NCI-H2227 (cell line): ENCODE data around the gene EPC2.

Source experiments
- DNase-seq: peaks from one replicate; lab custom pipeline; 2025; ENCODE audit not compliant: unreplicated experiment; lab: John Stamatoyannopoulos, UW

EPC2 gene

DNA sequence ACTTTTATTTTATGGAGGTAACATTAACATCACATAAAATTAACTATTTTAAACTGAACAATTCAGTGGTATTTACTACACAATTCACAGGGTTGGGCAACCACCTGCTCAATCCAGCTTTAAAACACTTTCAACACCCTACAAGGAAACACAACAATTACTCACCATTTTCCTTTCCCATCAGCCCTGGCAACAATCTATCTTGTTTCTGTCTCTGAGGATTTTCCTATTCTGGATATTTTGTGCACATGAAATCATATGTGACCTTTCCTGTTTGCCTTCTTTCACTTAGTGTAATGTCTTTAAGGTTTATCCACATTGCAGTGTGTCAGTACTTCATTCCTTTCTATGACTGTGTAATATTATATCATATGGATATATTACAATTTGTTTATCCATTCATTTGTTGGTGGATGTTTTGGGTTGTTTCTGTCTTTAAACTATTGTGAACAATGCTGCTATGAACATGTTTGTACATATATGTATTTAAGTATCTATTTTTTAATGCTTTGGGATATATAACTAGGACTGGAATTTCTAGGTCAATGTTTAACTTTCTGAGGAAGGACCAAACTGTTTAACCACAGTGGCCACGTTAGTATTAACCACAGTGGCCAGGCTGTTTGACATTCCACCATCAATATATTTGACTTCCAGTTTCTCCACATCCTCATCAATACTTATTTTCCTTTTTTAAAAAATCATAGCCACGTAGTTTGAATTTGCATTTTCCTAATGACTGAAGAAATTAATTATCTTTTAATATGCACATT lies 158.1 kb downstream of the EPC2 start:
- DNase-seq = no peak

DNA sequence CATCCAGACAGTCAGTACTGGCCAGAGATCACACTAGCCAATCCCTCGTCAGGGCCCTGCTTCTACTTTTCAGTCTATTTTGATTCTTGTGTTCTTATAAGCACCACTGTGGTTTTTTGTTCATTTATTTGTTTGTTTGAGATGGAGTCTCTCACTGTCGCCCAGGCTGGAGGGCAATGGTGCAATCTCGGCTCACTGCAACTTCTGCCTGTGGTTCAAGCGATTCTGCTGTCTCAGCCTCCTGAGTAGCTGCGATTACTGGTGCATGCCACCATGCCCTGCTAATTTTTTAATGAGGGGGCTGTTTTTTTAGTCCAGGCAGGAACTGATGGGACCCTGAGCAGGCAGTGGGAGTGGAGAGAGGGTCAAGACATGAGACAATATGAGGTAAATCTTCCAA lies 165.5 kb downstream of the EPC2 start:
- DNase-seq = no peak

DNA sequence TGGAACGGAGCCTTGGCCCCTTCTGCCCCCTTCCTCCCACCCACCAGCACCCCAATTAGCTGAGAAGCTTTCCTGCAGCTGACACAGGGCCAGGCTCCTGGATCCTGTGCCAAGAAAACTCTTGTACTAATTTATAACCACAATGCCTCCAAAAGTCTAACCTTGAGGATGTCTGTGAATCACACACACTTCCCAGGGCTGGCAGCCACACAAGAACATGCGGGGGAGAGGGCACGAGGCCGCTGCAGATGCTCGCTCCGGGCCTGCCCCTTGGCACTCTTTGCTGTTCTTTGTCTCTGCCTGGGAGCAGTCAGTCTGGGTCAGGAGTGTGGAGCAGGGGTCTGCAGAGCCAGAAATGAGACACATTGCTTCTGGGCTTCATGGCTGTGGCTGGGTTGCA lies 167.8 kb downstream of the EPC2 start:
- DNase-seq = no peak

DNA sequence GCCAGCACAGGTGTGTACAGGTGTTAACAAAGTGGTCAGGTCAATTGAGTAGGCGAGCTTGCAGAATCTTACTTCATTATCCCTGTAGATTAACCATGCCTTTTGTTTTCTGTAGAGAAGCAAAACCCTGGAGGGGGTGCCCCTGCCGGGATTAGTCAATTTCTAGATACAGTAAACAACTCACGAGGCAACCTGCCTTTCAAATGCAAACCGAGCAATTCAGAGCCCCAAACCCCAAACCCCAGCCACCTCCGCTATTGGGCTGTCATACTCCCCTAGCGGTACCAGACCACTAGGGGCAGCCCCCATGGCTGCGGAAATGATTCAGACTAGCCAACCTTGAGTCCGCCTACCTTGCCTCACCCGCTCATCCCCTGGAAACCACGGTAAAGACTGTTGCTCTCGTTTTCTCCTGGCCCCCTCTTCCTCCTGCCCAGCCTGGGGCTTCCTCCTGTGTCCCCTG lies 169.1 kb downstream of the EPC2 start:
- no peak for DNase-seq

DNA sequence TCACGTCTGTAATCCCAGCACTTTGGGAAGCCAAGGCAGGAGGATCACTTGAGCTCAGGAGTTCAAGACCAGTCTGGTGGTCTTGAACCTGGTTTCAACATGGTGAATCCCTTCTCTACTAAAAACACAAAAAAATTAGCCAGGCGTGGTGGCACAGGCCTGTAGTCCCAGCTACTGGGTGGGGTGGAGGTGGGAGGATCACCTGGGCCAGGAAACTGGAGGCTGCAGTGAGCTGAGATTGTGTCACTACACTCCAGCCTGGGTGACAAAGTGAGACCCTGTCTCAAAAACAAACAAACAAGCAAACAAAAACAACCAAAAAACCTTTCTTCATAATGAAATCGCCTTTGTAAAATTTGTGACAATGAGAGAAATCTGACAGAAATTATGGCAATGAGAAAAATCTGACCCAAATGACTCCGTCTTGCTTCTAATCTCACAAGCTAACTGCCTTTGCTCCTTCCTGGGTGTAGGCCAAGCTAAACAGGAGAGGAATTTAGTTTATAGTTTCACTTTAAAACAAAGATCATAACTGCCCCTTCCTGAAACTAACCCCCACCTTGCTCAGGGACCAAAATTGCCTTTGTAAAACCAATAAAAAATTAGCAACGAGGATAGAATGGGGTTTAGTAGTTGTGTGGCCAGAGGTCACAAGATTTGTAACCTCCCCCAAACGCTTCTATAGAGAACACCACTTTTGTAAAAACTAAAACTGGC lies 169.8 kb downstream of the EPC2 start:
- DNase-seq = no peak

DNA sequence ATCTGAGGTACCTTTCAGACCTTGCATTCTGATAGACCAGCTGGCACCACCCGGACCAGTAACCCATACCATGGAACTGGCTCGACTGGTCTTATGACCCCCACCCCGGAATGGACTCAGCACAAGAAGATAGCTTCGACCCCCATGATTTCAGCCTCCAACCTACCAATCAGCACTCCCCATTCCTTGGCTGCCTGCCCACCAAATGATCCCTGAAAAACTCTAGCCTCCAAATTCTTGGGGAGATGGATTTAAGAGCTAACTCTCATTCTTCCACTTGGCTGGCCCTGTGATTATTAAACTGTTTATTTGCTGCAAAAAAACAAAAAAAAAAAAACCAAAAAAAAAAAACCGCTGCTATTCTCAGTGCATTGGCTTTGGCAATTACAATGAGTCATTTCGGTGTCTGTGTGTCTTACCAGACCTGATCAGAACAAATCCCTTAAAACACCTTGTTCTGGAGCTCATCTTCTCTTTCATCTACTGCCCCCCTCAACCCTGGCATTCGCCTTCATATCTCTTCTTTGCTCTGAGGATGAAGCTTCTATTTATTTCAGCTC lies 170.4 kb downstream of the EPC2 start:
- no peak for DNase-seq

DNA sequence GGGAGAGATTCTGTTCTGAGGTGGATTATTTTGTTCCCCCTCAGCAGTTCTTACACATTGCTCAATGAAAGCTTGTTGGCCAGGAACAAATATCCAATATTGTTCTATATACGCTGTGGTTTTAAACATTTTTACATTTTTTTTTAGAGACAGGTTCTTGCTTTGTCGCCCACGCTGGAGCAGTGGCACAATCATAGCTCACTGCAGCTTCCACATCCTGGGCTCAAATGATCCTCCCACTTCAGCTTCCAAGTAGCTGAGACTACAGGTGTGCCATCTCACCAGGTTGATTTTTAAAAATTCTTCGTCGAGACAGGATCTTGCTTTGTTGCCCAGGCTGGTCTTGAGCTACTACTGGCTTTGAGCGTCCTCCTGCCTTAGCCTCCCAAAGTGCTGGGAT lies 171.6 kb downstream of the EPC2 start:
- no peak for DNase-seq

DNA sequence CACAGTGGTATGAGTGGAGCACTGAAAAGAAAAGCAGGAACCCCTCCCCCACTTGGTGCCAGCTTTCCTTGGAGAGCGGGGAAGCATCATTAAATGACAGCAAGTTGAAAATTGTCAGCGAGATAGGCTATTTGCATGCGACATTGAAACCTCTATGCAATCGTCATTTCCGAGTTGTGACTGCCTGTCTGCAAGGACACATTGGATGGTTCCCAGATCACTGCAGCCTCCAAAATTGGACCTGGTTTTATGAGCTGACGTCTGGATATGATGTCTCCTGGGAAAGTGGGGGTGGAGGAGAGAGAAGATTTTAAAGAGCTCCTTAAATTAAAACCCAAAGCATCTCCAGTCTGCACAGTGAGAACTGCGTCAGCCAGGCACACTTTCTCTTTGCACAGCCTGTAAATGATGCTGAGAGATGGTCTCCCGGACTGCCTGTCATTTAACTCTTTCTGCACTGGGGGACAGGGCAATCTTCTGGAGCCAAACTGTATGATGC lies 172.7 kb downstream of the EPC2 start:
- DNase-seq = peak; percentile 81

DNA sequence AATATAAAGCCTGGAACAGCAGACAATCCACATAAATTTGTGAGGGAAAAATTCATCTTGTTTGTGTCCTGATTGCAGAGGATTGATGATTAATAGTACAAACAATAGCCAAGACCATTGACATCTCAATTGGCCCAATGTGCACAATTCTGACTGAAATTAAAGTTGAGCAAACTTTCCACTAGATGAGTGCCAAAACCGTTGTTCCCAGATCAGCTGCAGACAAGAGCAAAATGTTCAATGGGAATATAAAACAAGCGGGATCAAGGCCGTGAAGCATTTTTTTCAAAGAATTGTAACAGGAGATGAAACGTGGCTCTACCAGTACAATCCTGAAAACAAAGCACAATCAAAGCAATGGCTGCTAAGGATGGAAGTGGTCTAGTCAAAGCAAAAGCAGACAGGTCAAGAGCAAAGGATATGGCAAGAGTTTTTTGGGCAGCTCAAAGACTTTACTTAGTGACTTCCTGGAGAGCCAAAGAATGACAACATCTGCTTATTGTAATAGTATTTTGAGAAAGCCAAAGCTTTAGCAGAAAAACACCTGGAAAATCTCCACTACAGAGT lies 174.6 kb downstream of the EPC2 start:
- no peak for DNase-seq

DNA sequence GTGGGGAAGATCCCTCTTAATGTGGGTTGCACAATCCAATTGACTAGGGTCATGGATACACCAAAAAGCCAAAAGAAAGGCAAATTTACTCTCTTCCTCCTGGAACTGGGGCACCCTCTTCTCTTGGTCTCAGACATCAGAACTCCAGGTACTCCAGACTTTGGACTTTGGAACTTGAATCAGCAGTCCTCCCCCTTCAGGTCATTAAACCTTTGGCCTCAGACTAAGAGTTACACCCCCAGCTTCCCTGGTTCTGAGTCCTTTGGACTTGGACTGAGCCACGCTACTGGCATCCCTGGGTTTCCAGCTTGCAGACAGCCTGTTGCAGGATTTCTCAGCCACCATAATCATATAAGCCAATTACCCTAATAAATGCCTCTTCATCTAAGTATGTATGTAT lies 179.6 kb downstream of the EPC2 start:
- DNase-seq = no peak

DNA sequence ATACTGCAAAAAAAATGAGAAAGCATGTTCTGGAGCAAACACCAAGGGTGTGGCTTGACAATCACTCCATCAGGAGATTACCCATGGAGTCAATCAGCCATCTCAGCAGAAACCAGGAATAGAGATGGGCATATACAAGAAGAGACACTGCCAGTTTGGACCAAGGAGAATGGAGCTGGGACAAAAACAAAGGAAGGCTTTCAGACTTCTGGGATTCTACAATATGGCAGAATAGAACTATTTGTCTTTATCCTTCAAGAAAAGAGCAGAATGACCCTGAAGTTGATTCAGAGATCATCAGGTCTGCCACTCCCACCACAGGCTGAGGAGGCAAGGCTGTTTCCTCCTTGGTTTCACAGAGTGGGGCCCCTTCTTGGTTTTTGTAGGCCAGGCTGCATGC lies 182.2 kb downstream of the EPC2 start:
- DNase-seq = no peak

DNA sequence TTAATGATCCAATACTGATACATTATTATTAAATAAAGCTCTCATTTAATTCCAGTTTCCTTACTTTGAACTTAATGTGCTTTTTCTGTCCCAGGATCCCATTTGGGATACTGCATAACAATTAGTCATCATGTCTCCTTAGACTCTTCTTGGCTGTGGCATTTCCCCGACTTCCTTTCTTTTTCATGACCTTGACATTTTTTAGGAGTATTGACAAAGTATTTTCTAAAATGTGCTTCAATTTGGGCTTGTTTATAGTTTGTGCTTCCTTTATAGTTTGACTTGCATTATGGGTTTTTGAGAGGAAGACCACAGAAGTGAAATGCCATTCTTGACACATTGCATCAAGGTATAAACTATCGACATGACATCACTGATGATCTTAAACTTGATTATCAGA lies 184.4 kb downstream of the EPC2 start:
- DNase-seq = no peak

DNA sequence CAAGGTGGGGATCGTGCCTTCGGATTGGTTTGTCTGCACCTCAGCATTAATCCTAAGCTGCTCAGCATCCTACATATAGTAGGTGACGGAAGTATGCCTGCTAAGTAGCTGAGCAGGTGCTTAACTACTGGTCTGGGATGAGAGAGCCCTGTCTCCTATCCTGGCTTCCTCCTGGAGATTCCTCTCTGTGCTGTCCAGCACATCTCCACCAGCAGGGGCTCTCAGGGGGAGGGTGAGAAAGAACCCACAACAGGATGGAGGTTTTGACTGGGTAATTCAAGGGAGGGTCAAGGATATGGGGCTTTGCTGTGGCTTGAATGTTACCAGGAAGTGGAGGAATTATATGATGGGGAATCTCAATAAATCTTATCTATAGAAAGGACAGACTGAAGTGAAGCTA lies 185.1 kb downstream of the EPC2 start:
- no peak for DNase-seq

DNA sequence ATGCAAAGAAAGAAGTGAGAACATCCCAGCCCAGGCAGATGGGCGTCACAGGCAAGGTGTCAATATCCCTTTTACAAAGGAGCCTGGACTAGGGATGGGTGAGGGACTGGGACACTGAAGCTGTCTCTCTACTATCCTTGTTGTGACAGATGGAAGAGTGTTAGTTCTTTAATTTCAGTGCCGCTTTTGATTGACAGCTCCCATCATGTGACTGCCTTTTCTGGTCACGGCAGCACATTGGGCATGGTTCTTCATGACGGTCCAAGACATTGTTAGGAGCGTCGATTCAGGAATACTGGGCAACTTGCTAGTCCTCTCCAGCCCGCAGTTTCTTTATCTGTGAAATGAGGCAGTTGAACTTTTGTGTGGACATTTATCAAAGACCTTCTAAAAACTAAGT lies 188.1 kb downstream of the EPC2 start:
- DNase-seq = no peak
